ENCODE results near the gene CNIH4. TPM values are rescaled to one million over a fixed set of nuclear protein-coding genes. Genes with fewer than 3 reads are reported as not detected.

Gene CNIH4
- total RNA-seq, 1 experiment from 2014 or later: 104 TPM

GRCh38 chr1:224343679-224344078 is 13.0 kb upstream of the CNIH4 start:
- Histone ChIP-seq H3K18ac (ENCODE audit: insufficient read length, low read depth, low read length) (no peak overlapping the region), H2BK5ac (ENCODE audit: insufficient read length, low read length) (no peak overlapping the region), H3K4ac (ENCODE audit: low read depth, low read length) (no peak overlapping the region), H2BK20ac (ENCODE audit: low read depth, low read length, poor library complexity, severe bottlenecking) (no peak overlapping the region), H2BK12ac (ENCODE audit: insufficient read length, low read depth, low read length) (no peak overlapping the region), H4K5ac (ENCODE audit: insufficient read length, low read depth, low read length) (no peak overlapping the region), H3K9ac (ENCODE audit: extremely low read depth, insufficient read length, low read length) (no peak overlapping the region), H2AK5ac (ENCODE audit: insufficient read length, low read length) (no peak overlapping the region), H3T11ph (ENCODE audit: low read length) (no peak overlapping the region), H4K20me1 (ENCODE audit: control insufficient read depth, insufficient read depth, insufficient read length) (no peaks in the 10 kb centered on the region), H3K79me2 (ENCODE audit: insufficient read depth, low read length) (no peaks in the 10 kb centered on the region), H3K27me3 (ENCODE audit: insufficient read depth, low read length) (no peaks in the 10 kb centered on the region), H3K14ac (ENCODE audit: insufficient read depth, low read length) (no peak overlapping the region), H3K27ac (ENCODE audit: insufficient read length, low read depth, low read length) (no peak overlapping the region), H4K91ac (ENCODE audit: insufficient read length, low read depth, low read length) (no peak overlapping the region), H3K4me1 (ENCODE audit: insufficient read depth, low read length) (peaks cover 4% of the 10 kb centered on the region; the same call in 1 of the 2 replicates), H3K4me2 (ENCODE audit: insufficient read depth, insufficient read length, low read length) (no peak overlapping the region), H3K23me2 (ENCODE audit: insufficient read length, low read depth, low read length, poor library complexity, severe bottlenecking) (peaks cover 4% of the 10 kb centered on the region), H3K9me3 (ENCODE audit: control insufficient read depth, low read depth, low read length) (peaks cover 8% of the 10 kb centered on the region), H4K8ac (replicated peaks; ENCODE audit: insufficient read length, low read depth, low read length) (no peak overlapping the region), H2AFZ (ENCODE audit: low read length) (no peak overlapping the region), H2BK15ac (ENCODE audit: low read depth, low read length) (no peak overlapping the region), H3K56ac (ENCODE audit: insufficient read length, low read depth, low read length) (no peak overlapping the region), H3K79me1 (ENCODE audit: insufficient read depth, low read depth, low read length, poor library complexity, severe bottlenecking) (no peaks in the 10 kb centered on the region), H3K23ac (ENCODE audit: insufficient read length, low read depth, low read length) (no peak overlapping the region), H2BK120ac (ENCODE audit: low read depth, low read length, poor library complexity, severe bottlenecking) (no peak overlapping the region)
- peaks cover 21 to 32% (median 29%) of the 10 kb centered on the region in 3 experiments for H3K36me3 Mint-ChIP-seq (ENCODE audit: insufficient read depth in 1 of 3, low read depth in 3 of 3)
- peaks cover 12 to 14% of the 10 kb centered on the region in 2 experiments for H3K4me1 Mint-ChIP-seq
- TF ChIP-seq CTCF (conservative IDR thresholded peaks at IDR 0.05): no peak
- peaks cover 35 to 41% of the 10 kb centered on the region in 2 experiments for H3K9me3 Mint-ChIP-seq
- no peak overlapping the region for H3K27ac Mint-ChIP-seq
- WGBS (ENCODE audit: extremely low coverage, insufficient read length, low lambda C conversion rate): no CpG with 5 or more reads among the region's 3 CpGs
- no peak for DNase-seq
- H3K27me3 Mint-ChIP-seq (ENCODE audit: low read depth): no peaks in the 10 kb centered on the region; the same call in 1 of the 2 replicates
- no peak overlapping the region for H3K4me3 Mint-ChIP-seq

Data from H9 (cell line).